ENCODE results near the gene CCDC107. TPM values are rescaled to one million over a fixed set of nuclear protein-coding genes. Genes with fewer than 3 reads are reported as not detected.
A peak's percentile ranks its signal among the peaks of the same experiment; 100 is the strongest.

The CCDC107 gene
- total and polyA plus RNA-seq, 9 of the 15 experiments (the other 6 are each of a cell fraction or from before 2014, with no cell fraction given) = 0.35 to 11.3 (median 6.9) TPM; not detected in 1

DNA sequence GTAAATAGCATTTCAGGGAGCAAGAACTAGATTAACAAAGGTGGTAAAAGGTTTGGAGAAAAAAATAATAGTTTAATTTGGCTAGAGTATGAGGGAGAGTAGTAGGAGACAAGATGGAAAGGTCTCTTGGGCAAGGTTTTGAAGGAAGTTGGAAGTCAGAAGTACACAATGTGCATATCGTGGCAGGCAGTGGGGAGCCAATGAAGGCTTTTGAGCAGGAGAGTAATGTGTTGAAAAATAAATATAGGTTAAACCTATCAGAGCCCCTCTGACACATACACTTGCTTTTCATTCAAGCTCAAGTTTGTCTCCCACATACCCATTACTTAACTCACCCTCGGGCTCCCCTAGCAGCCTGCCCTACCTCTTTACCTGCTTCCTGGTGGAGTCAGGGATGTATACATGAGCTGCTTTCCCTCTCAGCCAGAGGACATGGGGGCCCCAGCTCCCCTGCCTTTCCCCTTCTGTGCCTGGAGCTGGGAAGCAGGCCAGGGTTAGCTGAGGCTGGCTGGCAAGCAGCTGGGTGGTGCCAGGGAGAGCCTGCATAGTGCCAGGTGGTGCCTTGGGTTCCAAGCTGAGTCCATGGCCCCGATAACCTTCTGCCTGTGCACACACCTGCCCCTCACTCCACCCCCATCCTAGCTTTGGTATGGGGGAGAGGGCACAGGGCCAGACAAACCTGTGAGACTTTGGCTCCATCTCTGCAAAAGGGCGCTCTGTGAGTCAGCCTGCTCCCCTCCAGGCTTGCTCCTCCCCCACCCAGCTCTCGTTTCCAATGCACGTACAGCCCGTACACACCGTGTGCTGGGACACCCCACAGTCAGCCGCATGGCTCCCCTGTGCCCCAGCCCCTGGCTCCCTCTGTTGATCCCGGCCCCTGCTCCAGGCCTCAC, 15.3 kb downstream of the CCDC107 start, which contains the start of gene CA9:
Gene CA9, plus strand, starts transcription at position 797 of the 893 bp plus-strand sequence. Its CDS starts 32 bp downstream, at position 829.
- POLR2A ChIA-PET = interaction anchor here (0.9 kb wide), 1 partner anchor 10 kb away, joined by 4 read pairs; no protein-coding TSS in a partner anchor
- H3K9ac ChIP-seq (ENCODE audit: insufficient read depth in 1 of 2, low read depth in 2 of 2, low read length in 2 of 2) = peak within 1 kb of the TSS in 1 of 2 experiments; percentile 60; a peak in 2 of 4 replicates
- ATAC-seq (peak; percentile 54), FAIRE-seq (no peak), DNase-seq (ENCODE audit: extremely low read depth in 1 of 4, low spot score in 3 of 4) (no peak)
- H4K20me1 ChIP-seq (replicated peaks; ENCODE audit: control insufficient read depth, insufficient read depth, low read length) = no peaks in the 10 kb centered on the region
- H3K9me1 ChIP-seq (ENCODE audit: control insufficient read depth, insufficient read depth, low read length) = no peaks in the 10 kb centered on the region
- H3K27ac ChIP-seq (ENCODE audit: extremely low read depth, low read depth, low read length) = no peak within 1 kb of the TSS
- CTCF ChIA-PET (ENCODE audit: low intra/inter-chr PET ratio) = no interaction called here
- H3K36me3 ChIP-seq (ENCODE audit: control insufficient read depth, insufficient read depth, low read length) = no peaks in the 10 kb centered on the region
- no TSS peak for BruUV-seq (replicated peaks)
- no peaks in the 10 kb centered on the region for H3K79me2 ChIP-seq (ENCODE audit: control insufficient read depth, insufficient read depth, low read length)
- H3K9me3 ChIP-seq (replicated peaks; ENCODE audit: control insufficient read depth, insufficient read depth, low read depth, low read length) = no peaks in the 10 kb centered on the region
- H3K4me2 ChIP-seq (ENCODE audit: insufficient read depth, low read length) = peak within 1 kb of the TSS; percentile 54
- intact Hi-C loops (cut with micrococcal nuclease) = no loop called here
- H2AFZ ChIP-seq (ENCODE audit: low read depth, low read length) = peak within 1 kb of the TSS; percentile 58; the same call in 1 of the 2 replicates
- in situ Hi-C loops (cut with MboI) = no loop called here
- H3K4me1 ChIP-seq (replicated peaks in 1 of 2; ENCODE audit: control insufficient read depth in 2 of 2, insufficient read depth in 2 of 2, low read length in 2 of 2) = peaks cover 0 to 15% of the 10 kb centered on the region in 2 experiments; a peak in 4 of 5 replicates
- H3K27me3 ChIP-seq (ENCODE audit: control insufficient read depth in 2 of 2, insufficient read depth in 2 of 2, low read length in 2 of 2) = no peaks in the 10 kb centered on the region
- 7% methylated on average over 7 of the region's 10 CpGs for WGBS (ENCODE audit: insufficient coverage, low coverage, missing lambda C conversion rate)
- H3K4me3 ChIP-seq = peak within 1 kb of the TSS; percentile 27; the same call in 1 of the 2 replicates
- TF ChIP-seq KDM1A (IDR thresholded peaks at IDR 0.05) = 0 out of 4 replicates have a peak, but pooled peaks of 1 of the 2 experiments have one; percentile 33
- no peak for TF ChIP-seq POLR2AphosphoS2 (IDR thresholded peaks at IDR 0.05; ENCODE audit: low read length)

DNA sequence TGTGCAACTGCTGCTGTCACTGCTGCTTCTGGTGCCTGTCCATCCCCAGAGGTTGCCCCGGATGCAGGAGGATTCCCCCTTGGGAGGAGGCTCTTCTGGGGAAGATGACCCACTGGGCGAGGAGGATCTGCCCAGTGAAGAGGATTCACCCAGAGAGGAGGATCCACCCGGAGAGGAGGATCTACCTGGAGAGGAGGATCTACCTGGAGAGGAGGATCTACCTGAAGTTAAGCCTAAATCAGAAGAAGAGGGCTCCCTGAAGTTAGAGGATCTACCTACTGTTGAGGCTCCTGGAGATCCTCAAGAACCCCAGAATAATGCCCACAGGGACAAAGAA, 15.9 kb downstream of the CCDC107 start:
- Histone ChIP-seq H3K79me2 (ENCODE audit: control insufficient read depth, insufficient read depth, low read length) (no peaks in the 10 kb centered on the region), H3K9me1 (ENCODE audit: control insufficient read depth, insufficient read depth, low read length) (no peaks in the 10 kb centered on the region), H3K4me2 (ENCODE audit: insufficient read depth, low read length) (peak overlapping the region; percentile 54), H2AFZ (ENCODE audit: low read depth, low read length) (peak overlapping the region; percentile 58; the same call in 1 of the 2 replicates), H3K36me3 (ENCODE audit: control insufficient read depth, insufficient read depth, low read length) (no peaks in the 10 kb centered on the region), H3K9ac (ENCODE audit: insufficient read depth in 1 of 2, low read depth in 2 of 2, low read length in 2 of 2) (peak overlapping the region in 1 of 2 experiments; percentile 60; a peak in 2 of 4 replicates), H3K4me1 (replicated peaks in 1 of 2; ENCODE audit: control insufficient read depth in 2 of 2, insufficient read depth in 2 of 2, low read length in 2 of 2) (peaks cover 0 to 15% of the 10 kb centered on the region in 2 experiments; a peak in 4 of 5 replicates), H3K27ac (ENCODE audit: extremely low read depth, low read depth, low read length) (no peak overlapping the region), H4K20me1 (replicated peaks; ENCODE audit: control insufficient read depth, insufficient read depth, low read length) (no peaks in the 10 kb centered on the region), H3K4me3 (peak overlapping the region; percentile 27; the same call in 1 of the 2 replicates), H3K9me3 (replicated peaks; ENCODE audit: control insufficient read depth, insufficient read depth, low read depth, low read length) (no peaks in the 10 kb centered on the region), H3K27me3 (ENCODE audit: control insufficient read depth in 2 of 2, insufficient read depth in 2 of 2, low read length in 2 of 2) (no peaks in the 10 kb centered on the region)
- BruUV-seq (replicated peaks) = no TSS peak
- no peak for FAIRE-seq
- in situ Hi-C loops (cut with MboI) (no loop called here), intact Hi-C loops (cut with micrococcal nuclease) (no loop called here)
- WGBS (ENCODE audit: insufficient coverage, low coverage, missing lambda C conversion rate) = 8% methylated on average over 2 of the region's 3 CpGs
- TF ChIP-seq ZNF668 (CRISPR knock-in tag; IDR thresholded peaks at IDR 0.05) (no peak), PHF8 (IDR thresholded peaks at IDR 0.05; ENCODE audit: borderline replicate concordance, low read length) (peak; percentile 19; the same call in 1 of the 2 replicates)
- no peak for ATAC-seq
- CTCF ChIA-PET (ENCODE audit: low intra/inter-chr PET ratio) = no interaction called here
- POLR2A ChIA-PET = interaction anchor here (0.9 kb wide), 1 partner anchor 11 kb away, joined by 4 read pairs; no protein-coding TSS in a partner anchor
- no peak for DNase-seq (ENCODE audit: extremely low read depth in 1 of 4, low spot score in 3 of 4)

Data from K562 (cell line).